Lower lobe of right lung (tissue), 2 donors: ENCODE measurements around the gene COMMD4. TPM values are rescaled to one million over a fixed set of nuclear protein-coding genes. Genes with fewer than 3 reads are reported as not detected.

Experiments
- ATAC-seq, 2 donors: fragments of 200-7000 bp; cut with Tn5 transposase; one replicate each; pipeline ENCODE4 v1.9.1; 2020 to 2022; ENCODE audit warnings: mild to moderate bottlenecking in 2 of 2, moderate library complexity in 2 of 2
- DNase-seq: peaks from one replicate; pipeline ENCODE4 v3.0.0-alpha.2; 2020
- H3K27ac ChIP-seq: fragments of 200-600 bp; one replicate; pipeline ENCODE4 v1.8.0; 2022
- H3K27me3 ChIP-seq: fragments of 200-600 bp; one replicate; pipeline ENCODE4 v1.8.0; 2022; ENCODE audit warnings: low read depth
- H3K36me3 ChIP-seq: fragments of 200-600 bp; one replicate; pipeline ENCODE4 v1.8.0; 2022; ENCODE audit warnings: mild to moderate bottlenecking
- H3K4me1 ChIP-seq: fragments of 200-600 bp; one replicate; pipeline ENCODE4 v1.8.0; 2022
- H3K4me3 ChIP-seq: fragments of 200-600 bp; one replicate; pipeline ENCODE4 v1.8.0; 2022; ENCODE audit warnings: mild to moderate bottlenecking
- H3K9me3 ChIP-seq: fragments of 200-600 bp; one replicate; pipeline ENCODE4 v1.8.0; 2022
- CTCF ChIP-seq: fragments of 200-600 bp; IDR thresholded peaks from one replicate; pipeline ENCODE4 v1.8.0; 2022; ENCODE audit warnings: antibody characterized with exemption, mild to moderate bottlenecking
- intact Hi-C: fragments of 100-400 bp; cut with DNase I; formaldehyde crosslinking; loops from one replicate; pipeline ENCODE4 v1.11.0; 2022
- total RNA-seq: library from RNA; stranded (reverse); fragmentation: NEBNext Ultra II Directional; extraction: Animal tissue kit (Norgen Biotek cat#: 25700); gene quantifications from one replicate; pipeline ENCODE4 v1.2.1, GENCODE V29; 2021
- donor health status: DM: no; HTN: yes; CAD: no; lungs with severe emphysema.

Gene COMMD4
- total RNA-seq, 1 donor from 2014 or later, result 59.0 TPM

DNA sequence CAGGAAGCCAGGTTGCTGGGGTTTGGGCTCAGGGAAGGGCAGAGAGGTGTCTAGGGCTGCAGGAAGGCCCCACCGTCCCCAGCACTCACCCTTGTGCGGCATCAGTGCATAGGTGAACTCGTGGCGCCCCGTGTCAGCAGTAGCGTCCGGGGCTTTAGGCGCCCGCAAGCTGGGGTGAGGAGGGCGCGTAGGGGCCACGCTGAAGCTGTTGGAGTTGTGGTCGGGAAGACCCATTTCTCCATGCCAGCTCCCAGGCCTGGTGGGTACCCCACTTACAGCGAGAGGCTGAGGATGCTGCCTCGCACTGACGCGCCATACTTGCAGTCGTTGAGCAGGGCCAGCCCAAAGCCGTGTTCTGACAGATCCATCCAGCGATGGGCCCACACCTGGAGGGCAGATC, 20.7 kb downstream of the COMMD4 start:
- peaks cover 72% of the 10 kb centered on the region for H3K36me3 ChIP-seq
- DNase-seq (peak; percentile 44), ATAC-seq (no peak)
- H3K4me3 ChIP-seq, result no peak overlapping the region
- intact Hi-C loops, result no loop called here
- H3K27me3 ChIP-seq, result no peaks in the 10 kb centered on the region
- no peaks in the 10 kb centered on the region for H3K9me3 ChIP-seq
- no peak for TF ChIP-seq CTCF
- H3K27ac ChIP-seq, result no peak overlapping the region
- no peaks in the 10 kb centered on the region for H3K4me1 ChIP-seq

DNA sequence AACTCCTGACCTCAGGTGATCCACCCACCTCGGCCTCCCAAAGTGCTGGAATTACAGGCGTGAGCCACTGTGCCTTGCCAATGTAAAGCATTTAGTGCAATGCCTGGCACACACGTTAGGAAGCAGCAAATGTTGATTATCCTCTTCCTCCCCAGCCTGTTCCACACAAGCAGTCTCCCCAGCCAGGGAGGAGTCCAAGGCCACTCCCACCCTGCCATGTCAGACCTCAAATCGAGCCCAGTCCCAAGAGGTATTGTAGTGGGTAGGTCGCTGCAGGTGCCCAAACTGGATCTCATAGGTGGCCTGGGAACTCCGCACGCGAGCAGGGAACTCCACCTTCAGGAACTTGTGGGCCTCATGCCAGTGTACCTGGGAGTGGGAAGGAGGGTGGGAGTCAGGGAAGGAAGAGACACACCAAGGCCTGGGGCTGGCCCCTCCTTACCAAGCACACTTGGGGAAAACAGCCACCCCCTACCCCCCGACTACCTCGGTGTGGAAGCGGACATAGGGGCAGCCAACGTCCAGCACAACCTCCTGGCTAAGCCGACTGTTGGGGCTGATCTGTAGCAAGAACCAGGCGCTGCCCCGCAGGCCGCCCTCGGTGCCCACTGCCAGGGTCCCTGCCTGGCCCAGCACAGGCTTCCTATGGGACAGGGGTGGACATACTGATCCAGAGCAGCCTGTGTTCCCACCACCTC, 22.3 kb downstream of the COMMD4 start:
- TF ChIP-seq CTCF, result no peak
- peak; percentile 41 for DNase-seq
- Histone ChIP-seq H3K27me3 (no peaks in the 10 kb centered on the region), H3K9me3 (no peaks in the 10 kb centered on the region), H3K36me3 (peaks cover 88% of the 10 kb centered on the region), H3K4me3 (no peak overlapping the region), H3K27ac (no peak overlapping the region), H3K4me1 (no peaks in the 10 kb centered on the region)
- ATAC-seq, result no peak
- intact Hi-C loops, result no loop called here

DNA sequence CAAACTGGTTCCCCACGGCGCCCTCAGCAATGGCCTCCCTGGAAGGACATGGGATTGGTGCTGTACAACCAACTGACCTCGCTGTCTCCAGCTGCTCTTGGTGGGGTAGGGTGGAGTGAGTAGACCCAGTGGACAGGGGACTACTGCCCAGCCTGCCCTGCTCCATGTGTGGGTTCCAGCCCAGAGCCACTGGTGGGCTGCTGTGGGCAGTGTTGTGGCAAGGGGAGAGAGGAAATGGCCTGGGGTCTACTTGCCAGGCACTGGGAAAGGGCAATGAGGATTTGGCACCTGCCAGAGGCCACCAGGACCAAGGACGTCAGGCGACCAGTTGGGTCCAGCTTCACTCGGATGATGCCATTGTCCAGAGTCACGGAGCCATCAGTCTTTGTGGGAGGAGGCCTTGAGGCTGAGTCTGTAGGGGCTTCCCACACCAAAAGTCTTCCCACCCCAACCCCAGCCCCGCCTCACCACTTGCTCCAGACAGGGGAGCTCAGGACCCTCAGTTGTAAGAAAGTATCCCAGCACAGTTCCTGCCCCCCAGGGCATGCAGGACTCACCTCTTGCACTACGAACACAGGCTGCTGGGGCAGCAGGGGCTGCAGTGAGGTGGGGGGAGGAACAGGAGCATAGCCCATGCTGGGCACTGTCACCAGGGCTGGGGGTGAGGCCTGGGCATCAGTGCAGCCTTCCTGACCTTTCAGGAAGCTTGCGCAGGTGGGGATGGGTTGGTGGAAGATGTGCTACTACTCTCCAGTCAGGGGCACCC, 23.1 kb downstream of the COMMD4 start:
- intact Hi-C loops, result no loop called here
- peak; percentile 19 for DNase-seq
- Histone ChIP-seq H3K4me1 (no peaks in the 10 kb centered on the region), H3K27ac (no peak overlapping the region), H3K9me3 (no peaks in the 10 kb centered on the region), H3K36me3 (peaks cover 97% of the 10 kb centered on the region), H3K4me3 (no peak overlapping the region), H3K27me3 (no peaks in the 10 kb centered on the region)
- no peak for ATAC-seq
- TF ChIP-seq CTCF, result no peak

DNA sequence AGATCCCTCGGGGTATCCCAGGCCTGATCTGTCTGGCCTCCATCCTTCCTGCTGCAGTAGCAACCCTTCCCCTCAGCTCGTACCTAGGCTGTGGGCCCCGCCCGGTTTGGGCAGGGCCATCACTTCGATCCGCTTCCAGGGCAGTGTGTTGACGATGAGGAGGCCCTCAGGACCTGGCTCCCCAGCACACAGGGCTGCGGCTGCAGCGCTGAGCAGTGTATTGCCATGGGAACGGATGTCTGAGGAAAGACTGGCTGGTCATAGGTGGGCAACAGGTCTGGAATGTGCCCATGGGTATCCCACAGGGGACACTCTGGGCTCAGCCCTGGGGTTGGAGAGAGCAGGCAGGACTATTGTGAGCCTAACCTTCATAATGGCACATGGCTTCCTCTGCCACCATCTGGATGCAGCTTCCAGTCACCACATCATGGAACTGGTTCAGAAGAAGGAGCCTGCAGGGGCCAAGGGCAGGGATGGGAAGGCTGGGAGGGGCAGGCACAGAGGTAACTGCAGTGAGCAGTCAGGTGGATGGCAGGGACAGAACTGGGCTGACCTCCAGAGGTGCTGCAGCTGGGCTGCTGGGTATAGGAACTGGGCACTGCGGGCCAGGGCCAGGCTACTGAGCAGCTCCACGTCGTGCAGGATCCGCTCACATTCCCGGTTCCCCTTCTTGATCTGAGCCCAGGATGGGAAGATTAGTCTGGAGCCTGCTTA, 23.8 kb downstream of the COMMD4 start:
- no peak overlapping the region for H3K27ac ChIP-seq
- DNase-seq, result no peak
- no peak overlapping the region for H3K4me3 ChIP-seq
- H3K36me3 ChIP-seq, result peaks cover 99% of the 10 kb centered on the region
- no peak for TF ChIP-seq CTCF
- H3K27me3 ChIP-seq, result no peaks in the 10 kb centered on the region
- no peaks in the 10 kb centered on the region for H3K4me1 ChIP-seq
- intact Hi-C loops, result no loop called here
- no peaks in the 10 kb centered on the region for H3K9me3 ChIP-seq
- ATAC-seq, result no peak

GRCh38 chr15:75360391-75360790, 24.5 kb downstream of the COMMD4 start:
- Histone ChIP-seq H3K27me3 (no peaks in the 10 kb centered on the region), H3K9me3 (no peaks in the 10 kb centered on the region)
- intact Hi-C loops, result no loop called here

More at GRCh38 chr15:75360391-75360790, 24.5 kb downstream of the COMMD4 start:
- TF ChIP-seq CTCF, result no peak
- Histone ChIP-seq H3K4me3 (no peak overlapping the region), H3K27ac (no peak overlapping the region), H3K36me3 (peaks cover 99% of the 10 kb centered on the region), H3K4me1 (no peaks in the 10 kb centered on the region)
- no peak for DNase-seq
- no peak for ATAC-seq
